HepG2 (cell line): Measurements from ENCODE around the gene PLLP. TPM values are rescaled to one million over a fixed set of nuclear protein-coding genes. Genes with fewer than 3 reads are reported as not detected.

Experiments
- ATM ChIP-seq: fragments of 450-650 bp; IDR thresholded peaks from 2 replicates; pipeline ENCODE4 v1.7.1; 2017; ENCODE audit warnings: mild to moderate bottlenecking, borderline replicate concordance
- BCL6 ChIP-seq: IDR thresholded peaks from 2 replicates; pipeline ENCODE4 v1.6.1; 2016; ENCODE audit warnings: missing genetic modification reagents, missing compliant biosample characterization
- CBX5 ChIP-seq: sonication (generic); formaldehyde crosslinking; IDR thresholded peaks from 2 replicates; pipeline ENCODE4 v1.4.0; 2020; ENCODE audit warnings: missing genetic modification reagents, borderline replicate concordance
- CC2D1A ChIP-seq: sonication (generic); formaldehyde crosslinking; IDR thresholded peaks from 2 replicates; pipeline ENCODE4 v1.8.1; 2023; ENCODE audit warnings: mild to moderate bottlenecking, missing genetic modification reagents
- HIVEP1 ChIP-seq: sonication (generic); formaldehyde crosslinking; IDR thresholded peaks from 2 replicates; pipeline ENCODE4 v1.4.0; 2020; ENCODE audit warnings: mild to moderate bottlenecking, missing genetic modification reagents
- HOXA7 ChIP-seq: sonication (generic); formaldehyde crosslinking; IDR thresholded peaks from 2 replicates; pipeline ENCODE4 v1.8.1; 2022; ENCODE audit warnings: mild to moderate bottlenecking, missing genetic modification reagents, moderate library complexity
- KLF13 ChIP-seq: sonication (generic); formaldehyde crosslinking; IDR thresholded peaks from 2 replicates; pipeline ENCODE4 v1.4.0; 2020; ENCODE audit warnings: mild to moderate bottlenecking, missing genetic modification reagents
- KMT2A ChIP-seq: sonication (generic); formaldehyde crosslinking; IDR thresholded peaks from 2 replicates; pipeline ENCODE4 v1.4.0; 2020; ENCODE audit warnings: missing genetic modification reagents
- MAZ ChIP-seq, 2 experiments: sonication (generic) in 1 of 2; formaldehyde crosslinking in 1 of 2; IDR thresholded peaks; 2 replicates each; pipeline versions ENCODE4 v1.5.0 to v1.6.1; 2012 to 2020; ENCODE audit warnings: low read depth in 2 of 2, mild to moderate bottlenecking in 2 of 2, borderline replicate concordance in 1 of 2, improper control_type of control experiment in 1 of 2, low read length in 1 of 2, missing genetic modification reagents in 1 of 2, moderate library complexity in 1 of 2
- MIER3 ChIP-seq: IDR thresholded peaks from 2 replicates; pipeline ENCODE4 v1.6.1; 2016; ENCODE audit warnings: missing compliant biosample characterization, borderline replicate concordance
- MIXL1 ChIP-seq: IDR thresholded peaks from 2 replicates; pipeline ENCODE4 v1.6.1; 2016
- MXD4 ChIP-seq: IDR thresholded peaks from 2 replicates; pipeline ENCODE4 v1.6.1; 2016; ENCODE audit warnings: mild to moderate bottlenecking, missing biosample characterization, missing genetic modification reagents
- SP1 ChIP-seq, 2 experiments: fragments of 450-650 bp in 1 of 2; sonication (generic) in 1 of 2; formaldehyde crosslinking in 1 of 2; IDR thresholded peaks; 2 replicates each; pipeline versions ENCODE4 v1.4.0 to v1.6.1; 2016 to 2020; ENCODE audit warnings: missing genetic modification reagents in 1 of 2
- ZBTB42 ChIP-seq: sonication (generic); formaldehyde crosslinking; IDR thresholded peaks from 2 replicates; pipeline ENCODE4 v1.5.0; 2020; ENCODE audit warnings: mild to moderate bottlenecking, missing genetic modification reagents
- ZFP1 ChIP-seq: IDR thresholded peaks from 2 replicates; pipeline ENCODE4 v1.6.1; 2016
- ZKSCAN1 ChIP-seq: fragments of 150-350 bp; IDR thresholded peaks from 2 replicates; pipeline ENCODE4 v1.6.1; 2014; ENCODE audit warnings: low read length
- ZNF10 ChIP-seq: sonication (generic); formaldehyde crosslinking; IDR thresholded peaks from 2 replicates; pipeline ENCODE4 v1.4.0; 2020; ENCODE audit warnings: mild to moderate bottlenecking, low read depth, missing genetic modification reagents, borderline replicate concordance
- ZNF274 ChIP-seq: sonication (generic); formaldehyde crosslinking; IDR thresholded peaks from 2 replicates; pipeline ENCODE4 v1.5.1; 2020; ENCODE audit warnings: mild to moderate bottlenecking, missing genetic modification reagents
- ZNF382 ChIP-seq: sonication (generic); formaldehyde crosslinking; IDR thresholded peaks from 2 replicates; pipeline ENCODE4 v1.5.0; 2020; ENCODE audit warnings: missing genetic modification reagents, mild to moderate bottlenecking, borderline replicate concordance
- ZNF562 ChIP-seq: sonication (generic); formaldehyde crosslinking; IDR thresholded peaks from 2 replicates; pipeline ENCODE4 v1.8.0; 2022; ENCODE audit warnings: missing genetic modification reagents, borderline replicate concordance
- ZNF572 ChIP-seq: sonication (generic); formaldehyde crosslinking; IDR thresholded peaks from 2 replicates; pipeline ENCODE4 v1.5.1; 2020; ENCODE audit warnings: mild to moderate bottlenecking, missing genetic modification reagents
- ZNF782 ChIP-seq: sonication (generic); formaldehyde crosslinking; IDR thresholded peaks from 2 replicates; pipeline ENCODE4 v1.4.0; 2020; ENCODE audit warnings: missing genetic modification reagents, mild to moderate bottlenecking, borderline replicate concordance
- polyA plus RNA-seq, 8 experiments: library from polyadenylated mRNA; depleted of rRNA in 3 of 8; stranded (reverse) in 7 of 8; unstranded in 1 of 8; fragments of >200 nt; fragmentation: Illumina TruSeq in 4 of 8; extraction: Trizol in 4 of 8; gene quantifications; 2 replicates each; pipeline versions ENCODE4 v1.2.1 to v1.2.3, GENCODE V29; 2011 to 2016; ENCODE audit warnings: low read depth in 4 of 8, missing spikeins in 1 of 8, mixed read lengths in 1 of 8; ENCODE audit not compliant: insufficient read depth in 1 of 8
- total RNA-seq, 5 experiments: library from RNA; depleted of rRNA; stranded (reverse); fragments of >200 nt; fragmentation: Illumina TruSeq; extraction: Trizol; gene quantifications; 2 replicates each; pipeline ENCODE4 v1.2.3, GENCODE V29; 2016; ENCODE audit warnings: low read depth in 1 of 5
- TF ChIP-seq, protein P1 (sequence below): sonication (generic); formaldehyde crosslinking; IDR thresholded peaks from 2 replicates; pipeline ENCODE4 v1.5.1; 2020; ENCODE audit warnings: missing genetic modification reagents, mild to moderate bottlenecking, borderline replicate concordance
- TF ChIP-seq, protein P2 (sequence below), 2 experiments: sonication (generic) in 1 of 2; formaldehyde crosslinking in 1 of 2; IDR thresholded peaks; 2 replicates each; pipeline versions ENCODE4 v1.5.1 to v1.6.1; 2011 to 2020; ENCODE audit warnings: borderline replicate concordance in 1 of 2, low read depth in 1 of 2, low read length in 1 of 2, mild to moderate bottlenecking in 1 of 2, missing genetic modification reagents in 1 of 2, moderate library complexity in 1 of 2

Gene PLLP
- total and polyA plus RNA-seq, 2 of the 13 experiments (the other 11 are each of a cell fraction or from before 2014, with no cell fraction given), result 60.6 to 127 TPM

DNA sequence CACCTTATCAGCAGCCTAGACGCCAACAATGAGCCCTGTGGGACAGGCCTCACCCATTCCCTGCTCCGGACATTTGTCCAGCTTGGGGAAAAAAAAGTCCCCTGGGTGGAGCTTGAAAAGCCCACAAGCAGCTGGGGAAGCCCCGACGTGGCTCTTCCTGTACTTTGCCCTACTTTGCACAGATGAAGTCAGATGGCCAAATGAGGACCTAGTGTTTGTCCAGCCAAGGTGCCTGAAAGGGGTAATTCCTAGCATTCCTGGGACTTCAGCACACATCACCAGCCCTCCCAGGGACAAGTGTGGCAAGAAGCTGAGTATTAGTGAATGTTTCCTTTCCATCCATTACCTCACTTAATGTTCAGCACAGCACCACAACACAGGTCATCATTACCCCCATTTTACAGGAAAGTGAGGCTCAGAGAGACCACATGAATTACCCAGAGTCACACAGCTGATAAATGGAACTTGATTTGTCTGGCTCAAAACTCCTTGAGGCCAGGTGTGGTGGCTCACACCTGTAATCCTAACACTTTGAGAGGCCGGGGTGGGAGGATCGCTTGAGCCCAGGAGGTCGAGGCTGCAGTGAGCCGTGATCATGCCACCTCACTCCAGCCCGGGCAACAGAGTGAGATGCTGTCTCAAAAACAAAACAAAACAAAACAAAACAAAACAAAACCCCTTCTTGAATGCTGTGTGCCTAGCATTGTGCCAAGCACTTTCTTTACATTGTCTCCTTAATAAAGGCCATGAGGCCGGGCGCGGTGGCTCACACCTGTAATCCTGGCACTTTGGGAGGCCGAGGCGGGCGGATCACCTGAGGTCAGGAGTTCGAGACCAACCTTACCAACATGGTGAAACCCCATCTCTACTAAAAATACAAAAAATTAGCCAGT is 19.9 kb upstream of the PLLP start (continued):
- TF ChIP-seq, protein P1, sequence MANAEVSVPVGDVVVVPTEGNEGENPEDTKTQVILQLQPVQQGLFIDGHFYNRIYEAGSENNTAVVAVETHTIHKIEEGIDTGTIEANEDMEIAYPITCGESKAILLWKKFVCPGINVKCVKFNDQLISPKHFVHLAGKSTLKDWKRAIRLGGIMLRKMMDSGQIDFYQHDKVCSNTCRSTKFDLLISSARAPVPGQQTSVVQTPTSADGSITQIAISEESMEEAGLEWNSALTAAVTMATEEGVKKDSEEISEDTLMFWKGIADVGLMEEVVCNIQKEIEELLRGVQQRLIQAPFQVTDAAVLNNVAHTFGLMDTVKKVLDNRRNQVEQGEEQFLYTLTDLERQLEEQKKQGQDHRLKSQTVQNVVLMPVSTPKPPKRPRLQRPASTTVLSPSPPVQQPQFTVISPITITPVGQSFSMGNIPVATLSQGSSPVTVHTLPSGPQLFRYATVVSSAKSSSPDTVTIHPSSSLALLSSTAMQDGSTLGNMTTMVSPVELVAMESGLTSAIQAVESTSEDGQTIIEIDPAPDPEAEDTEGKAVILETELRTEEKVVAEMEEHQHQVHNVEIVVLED (CRISPR knock-in tag), result peak; percentile 28; the same call in 1 of the 2 replicates
- TF ChIP-seq ATM, result no peak
- 0 out of 2 replicates have a peak, but pooled peaks have one; percentile 61 for TF ChIP-seq ZFP1
- TF ChIP-seq ZNF562, result no peak
- no peak for TF ChIP-seq CC2D1A (CRISPR knock-in tag)
- no peak for TF ChIP-seq ZNF274
- TF ChIP-seq, protein P2, sequence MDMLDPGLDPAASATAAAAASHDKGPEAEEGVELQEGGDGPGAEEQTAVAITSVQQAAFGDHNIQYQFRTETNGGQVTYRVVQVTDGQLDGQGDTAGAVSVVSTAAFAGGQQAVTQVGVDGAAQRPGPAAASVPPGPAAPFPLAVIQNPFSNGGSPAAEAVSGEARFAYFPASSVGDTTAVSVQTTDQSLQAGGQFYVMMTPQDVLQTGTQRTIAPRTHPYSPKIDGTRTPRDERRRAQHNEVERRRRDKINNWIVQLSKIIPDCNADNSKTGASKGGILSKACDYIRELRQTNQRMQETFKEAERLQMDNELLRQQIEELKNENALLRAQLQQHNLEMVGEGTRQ (IDR thresholded peaks at IDR 0.05; ENCODE audit: low read depth, low read length), result no peak
- TF ChIP-seq, protein P2 (CRISPR knock-in tag; IDR thresholded peaks at IDR 0.05; ENCODE audit: borderline replicate concordance), result peak; percentile 73; the same call in 1 of the 2 replicates
- no peak for TF ChIP-seq HOXA7
- no peak for TF ChIP-seq ZNF10 (CRISPR knock-in tag)
- no peak for TF ChIP-seq KLF13 (CRISPR knock-in tag)
- TF ChIP-seq HIVEP1 (CRISPR knock-in tag), result peak; percentile 99
- peak; percentile 89 for TF ChIP-seq BCL6 (CRISPR knock-in tag)
- TF ChIP-seq MIER3 (CRISPR knock-in tag), result peak; percentile 85; the same call in 1 of the 2 replicates
- no peak for TF ChIP-seq ZBTB42
- TF ChIP-seq ZNF782 (CRISPR knock-in tag), result 0 out of 2 replicates have a peak, but pooled peaks have one; percentile 37
- TF ChIP-seq SP1 (IDR thresholded peaks at IDR 0.05), result no peak
- TF ChIP-seq SP1 (CRISPR knock-in tag; IDR thresholded peaks at IDR 0.05), result no peak
- TF ChIP-seq ZKSCAN1, result peak; percentile 31; the same call in 1 of the 2 replicates
- 0 out of 2 replicates have a peak, but pooled peaks have one; percentile 31 for TF ChIP-seq ZNF572 (CRISPR knock-in tag)
- TF ChIP-seq ZNF382 (CRISPR knock-in tag), result no peak
- no peak; the same call in 1 of the 2 replicates for TF ChIP-seq MXD4 (CRISPR knock-in tag)
- peak; percentile 69 for TF ChIP-seq MIXL1 (CRISPR knock-in tag)
- no peak for TF ChIP-seq KMT2A (CRISPR knock-in tag)
- TF ChIP-seq CBX5, result peak; percentile 87; the same call in 1 of the 2 replicates
- peak; percentile 58; the same call in 1 of the 2 replicates for TF ChIP-seq MAZ (IDR thresholded peaks at IDR 0.05; ENCODE audit: borderline replicate concordance, low read depth, low read length)
- TF ChIP-seq MAZ (CRISPR knock-in tag; IDR thresholded peaks at IDR 0.05; ENCODE audit: low read depth), result peak; percentile 77; the same call in 1 of the 2 replicates
